Nephron (organoid): Measurements from ENCODE around the gene A2M.
"Not testable (repeated sequence)": the region's sequence is repeated elsewhere in the genome, so short reads cannot be mapped to it uniquely, and the experiment has no call there.

Experiments
- H3K27ac Mint-ChIP-seq, 3 experiments: 2 replicates each; pipeline ENCODE4 v1.8.0; 2020; ENCODE audit warnings: mixed read lengths in 3 of 3, mild to moderate bottlenecking in 2 of 3, moderate library complexity in 1 of 3
- H3K27me3 Mint-ChIP-seq: 2 replicates; pipeline ENCODE4 v1.8.0; 2021; ENCODE audit warnings: low read depth, mild to moderate bottlenecking, moderate library complexity, mixed read lengths
- H3K36me3 Mint-ChIP-seq: 2 replicates; pipeline ENCODE4 v1.8.0; 2020; ENCODE audit warnings: low read depth, mixed read lengths
- H3K4me1 Mint-ChIP-seq: 2 replicates; pipeline ENCODE4 v1.8.0; 2020; ENCODE audit warnings: mixed read lengths
- H3K4me3 Mint-ChIP-seq, 3 experiments: 2 replicates each; pipeline ENCODE4 v1.8.0; 2020; ENCODE audit warnings: mild to moderate bottlenecking in 3 of 3, mixed read lengths in 3 of 3, moderate library complexity in 2 of 3
- H3K9me3 Mint-ChIP-seq: 2 replicates; pipeline ENCODE4 v1.8.0; 2020; ENCODE audit warnings: mixed read lengths
- TF ChIP-seq, protein P1 (sequence below), 3 experiments: fragments of 200-600 bp; sonication (generic); IDR thresholded peaks; one replicate each; pipeline ENCODE4 v1.5.0; 2021; ENCODE audit warnings: antibody characterized with exemption in 3 of 3; ENCODE audit not compliant: unreplicated experiment in 3 of 3

Gene A2M

DNA sequence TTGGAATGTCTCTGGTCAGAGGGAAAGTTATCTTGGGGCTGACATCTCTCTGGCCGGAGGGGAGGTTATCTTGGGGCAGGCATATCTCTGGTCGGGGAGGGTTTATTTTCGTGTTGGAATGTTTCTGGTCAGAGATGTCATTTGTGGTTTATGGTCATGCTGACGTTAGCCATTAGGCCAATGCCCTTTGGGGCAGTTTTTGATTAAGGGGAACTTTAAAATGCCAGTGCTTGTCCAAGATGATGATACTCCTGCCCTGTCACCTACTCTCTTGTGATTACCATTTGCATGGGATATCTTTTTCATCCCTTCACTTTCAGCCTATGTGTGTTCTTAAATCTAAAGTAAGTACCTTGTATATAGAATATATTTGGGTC is 29.0 kb upstream of the A2M start:
- no peak overlapping the region for H3K27ac Mint-ChIP-seq
- peaks cover 46% of the 10 kb centered on the region for H3K9me3 Mint-ChIP-seq
- TF ChIP-seq, protein P1, sequence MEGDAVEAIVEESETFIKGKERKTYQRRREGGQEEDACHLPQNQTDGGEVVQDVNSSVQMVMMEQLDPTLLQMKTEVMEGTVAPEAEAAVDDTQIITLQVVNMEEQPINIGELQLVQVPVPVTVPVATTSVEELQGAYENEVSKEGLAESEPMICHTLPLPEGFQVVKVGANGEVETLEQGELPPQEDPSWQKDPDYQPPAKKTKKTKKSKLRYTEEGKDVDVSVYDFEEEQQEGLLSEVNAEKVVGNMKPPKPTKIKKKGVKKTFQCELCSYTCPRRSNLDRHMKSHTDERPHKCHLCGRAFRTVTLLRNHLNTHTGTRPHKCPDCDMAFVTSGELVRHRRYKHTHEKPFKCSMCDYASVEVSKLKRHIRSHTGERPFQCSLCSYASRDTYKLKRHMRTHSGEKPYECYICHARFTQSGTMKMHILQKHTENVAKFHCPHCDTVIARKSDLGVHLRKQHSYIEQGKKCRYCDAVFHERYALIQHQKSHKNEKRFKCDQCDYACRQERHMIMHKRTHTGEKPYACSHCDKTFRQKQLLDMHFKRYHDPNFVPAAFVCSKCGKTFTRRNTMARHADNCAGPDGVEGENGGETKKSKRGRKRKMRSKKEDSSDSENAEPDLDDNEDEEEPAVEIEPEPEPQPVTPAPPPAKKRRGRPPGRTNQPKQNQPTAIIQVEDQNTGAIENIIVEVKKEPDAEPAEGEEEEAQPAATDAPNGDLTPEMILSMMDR (IDR thresholded peaks at IDR 0.05; ENCODE audit: unreplicated experiment in 3 of 3) = no peak
- peaks cover 6% of the 10 kb centered on the region for H3K36me3 Mint-ChIP-seq
- H3K27me3 Mint-ChIP-seq = no peaks in the 10 kb centered on the region
- no peak overlapping the region for H3K4me3 Mint-ChIP-seq
- no peaks in the 10 kb centered on the region for H3K4me1 Mint-ChIP-seq

DNA sequence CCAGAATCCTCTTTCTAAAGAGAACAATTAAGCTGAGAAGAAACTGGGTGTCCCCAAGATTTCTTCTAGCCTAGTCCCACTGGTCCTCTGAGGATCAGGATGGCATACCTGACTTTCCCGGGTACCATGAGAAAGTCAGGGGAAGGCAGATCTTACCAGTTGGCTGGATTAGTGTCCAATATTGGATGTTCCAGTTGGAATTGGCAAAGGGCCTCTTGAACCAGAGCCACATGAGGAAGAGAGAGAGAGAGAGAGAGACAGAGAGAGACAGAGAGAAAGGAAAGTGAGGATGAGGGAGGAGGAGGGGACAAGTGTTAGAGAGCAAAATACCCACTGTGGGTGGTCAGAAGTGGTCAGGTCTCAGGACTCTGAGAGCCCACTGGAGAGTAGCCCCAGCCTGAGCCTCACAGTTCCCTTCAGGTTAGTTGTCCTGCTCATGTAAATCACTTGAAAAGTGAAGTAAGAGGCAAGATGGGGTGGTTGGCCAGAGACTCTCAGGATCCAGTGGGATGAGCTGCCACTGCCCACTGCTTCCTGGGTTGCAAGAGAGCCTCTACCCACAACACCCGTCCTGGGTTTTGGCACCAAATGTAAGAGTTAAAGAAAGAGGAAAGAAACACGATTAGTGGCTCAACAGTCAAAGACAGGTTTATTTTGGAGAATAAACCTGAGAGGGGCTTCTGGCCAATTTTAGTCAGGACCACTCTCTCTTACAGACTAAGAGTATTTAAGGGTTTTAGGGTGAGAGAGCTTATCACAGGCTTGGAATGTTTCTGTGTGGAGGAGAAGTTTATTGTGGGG is 28.4 kb upstream of the A2M start:
- TF ChIP-seq, protein P1 (IDR thresholded peaks at IDR 0.05; ENCODE audit: unreplicated experiment in 3 of 3) = no peak
- H3K9me3 Mint-ChIP-seq = peaks cover 52% of the 10 kb centered on the region

DNA sequence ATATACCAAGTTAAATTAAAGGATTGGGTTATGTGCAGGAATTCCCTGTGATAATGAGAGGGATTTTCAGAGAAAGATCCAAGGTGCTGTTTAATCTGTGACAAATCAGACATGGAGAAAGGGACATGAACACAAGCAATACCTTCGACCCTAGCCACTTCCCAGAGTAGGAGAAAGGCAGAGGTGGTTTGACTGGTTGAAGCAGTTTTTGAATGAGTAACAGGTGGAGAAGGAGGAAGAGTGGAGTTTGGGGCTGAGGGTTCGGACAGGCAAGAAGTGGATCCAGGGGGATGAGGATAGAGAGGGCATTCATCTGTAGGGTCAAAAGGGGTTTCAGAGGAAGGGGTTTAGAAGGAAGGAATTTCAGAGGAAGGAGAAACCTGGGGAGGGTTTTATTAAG is 27.4 kb upstream of the A2M start:
- TF ChIP-seq, protein P1 (IDR thresholded peaks at IDR 0.05; ENCODE audit: unreplicated experiment in 3 of 3) = no peak
- no peaks in the 10 kb centered on the region for H3K27me3 Mint-ChIP-seq

More for the DNA sequence above, 28.4 kb upstream of the A2M start:
- H3K27ac Mint-ChIP-seq = no peak overlapping the region
- H3K4me3 Mint-ChIP-seq = no peak overlapping the region
- no peaks in the 10 kb centered on the region for H3K4me1 Mint-ChIP-seq
- H3K36me3 Mint-ChIP-seq = peaks cover 8% of the 10 kb centered on the region
- H3K27me3 Mint-ChIP-seq = no peaks in the 10 kb centered on the region

DNA sequence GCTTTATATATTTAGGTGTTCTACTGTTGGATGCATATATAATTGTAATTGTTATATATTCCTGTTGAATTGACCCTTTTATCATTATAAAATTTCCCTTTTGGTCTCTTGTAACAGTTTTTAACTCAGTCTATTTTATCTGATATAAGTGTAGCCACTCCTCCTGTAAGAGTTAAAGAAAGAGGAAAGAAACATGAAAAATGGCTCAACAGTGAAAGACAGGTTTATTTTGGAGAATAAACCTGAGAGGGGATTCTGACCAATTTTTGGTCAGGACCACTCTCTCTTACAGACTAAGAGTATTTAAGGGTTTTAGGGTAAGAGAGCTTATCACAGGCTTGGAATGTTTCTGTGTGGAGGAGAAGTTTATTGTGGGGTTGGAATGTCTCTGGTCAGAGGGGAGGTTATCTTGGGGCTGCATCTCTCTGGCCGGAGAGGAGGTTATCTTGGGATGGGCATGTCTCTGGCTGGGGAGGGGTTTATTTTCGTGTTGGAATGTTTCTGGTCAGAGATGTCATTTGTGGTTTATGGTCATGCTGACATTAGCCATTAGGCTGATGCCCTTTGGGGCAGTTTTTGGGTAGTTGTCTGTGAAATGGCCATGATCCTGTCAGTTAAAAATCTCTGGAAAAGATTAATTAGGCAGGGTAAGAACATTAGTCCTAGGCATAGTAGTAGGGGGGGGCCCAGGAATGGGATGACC is 24.0 kb upstream of the A2M start:
- H3K27ac Mint-ChIP-seq, H3K27me3 Mint-ChIP-seq, H3K36me3 Mint-ChIP-seq, H3K4me3 Mint-ChIP-seq, H3K4me1 Mint-ChIP-seq: not testable (repeated sequence)
- peaks cover 42% of the 10 kb centered on the region for H3K9me3 Mint-ChIP-seq

More for the DNA sequence above, 27.4 kb upstream of the A2M start:
- Mint-ChIP-seq H3K9me3 (peaks cover 53% of the 10 kb centered on the region), H3K4me3 (no peak overlapping the region), H3K4me1 (no peaks in the 10 kb centered on the region), H3K27ac (no peak overlapping the region), H3K36me3 (peaks cover 8% of the 10 kb centered on the region)

DNA sequence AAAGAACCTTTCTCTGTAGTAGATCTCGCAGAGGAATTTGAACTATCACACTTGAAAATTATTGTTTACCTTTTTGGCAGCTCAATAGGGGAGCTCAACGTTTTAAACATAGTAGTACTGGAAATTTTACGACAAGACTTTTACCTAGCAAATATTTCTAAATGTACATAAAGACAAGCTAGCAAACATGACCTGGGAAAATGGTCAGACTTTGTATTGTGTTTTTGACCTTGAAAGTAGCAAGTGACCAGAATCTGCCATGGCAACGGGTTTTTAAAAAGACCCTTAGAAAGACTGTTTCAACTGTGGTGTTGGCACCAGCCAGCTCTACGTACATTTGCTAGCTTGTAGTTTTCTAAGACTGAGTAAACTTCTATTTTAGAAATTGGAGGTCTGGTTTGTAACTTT is 20.2 kb upstream of the A2M start:
- Mint-ChIP-seq H3K4me1 (peaks cover 21% of the 10 kb centered on the region), H3K9me3 (peaks cover 18% of the 10 kb centered on the region), H3K36me3 (peaks cover 4% of the 10 kb centered on the region), H3K27me3 (no peaks in the 10 kb centered on the region), H3K4me3 (no peak overlapping the region), H3K27ac (no peak overlapping the region)
- TF ChIP-seq, protein P1 (IDR thresholded peaks at IDR 0.05; ENCODE audit: unreplicated experiment in 3 of 3) = no peak

DNA sequence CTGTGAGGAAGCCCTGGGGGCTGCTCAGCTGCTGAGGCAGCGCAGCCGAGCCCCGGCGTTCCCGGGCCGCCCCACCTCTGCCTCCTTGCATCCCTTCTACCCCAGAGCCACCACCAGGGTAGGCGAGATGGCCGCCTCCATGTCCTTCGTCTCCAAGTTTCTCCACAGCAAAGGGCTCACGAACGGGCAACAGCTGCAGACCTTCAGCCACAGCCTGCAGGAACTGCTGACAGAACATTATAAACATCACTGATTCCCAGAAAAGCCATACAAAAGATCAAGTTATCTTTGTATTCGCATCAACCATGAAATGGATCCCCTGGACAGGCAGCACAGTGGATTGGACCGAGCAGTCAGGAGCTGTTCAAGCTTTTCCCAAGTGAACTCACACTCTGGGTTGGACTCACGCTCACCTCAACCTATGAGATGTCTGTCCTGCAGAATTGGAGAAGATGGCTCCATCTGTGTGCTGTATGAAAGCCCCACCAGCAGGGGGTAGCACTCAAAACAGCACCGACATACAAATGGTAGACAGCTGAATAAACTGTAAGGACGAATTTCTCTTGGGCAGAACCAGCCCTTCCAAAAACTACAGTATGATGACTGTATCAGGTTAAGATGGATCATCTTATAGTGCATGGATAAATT is 19.4 kb upstream of the A2M start:
- H3K4me1 Mint-ChIP-seq = peaks cover 21% of the 10 kb centered on the region
- H3K9me3 Mint-ChIP-seq = peaks cover 18% of the 10 kb centered on the region
- H3K4me3 Mint-ChIP-seq = peak overlapping the region in 2 of 3 experiments; percentile 25 to 50
- TF ChIP-seq, protein P1 (IDR thresholded peaks at IDR 0.05; ENCODE audit: unreplicated experiment in 3 of 3) = peak in 1 of 3 experiments; percentile 9
- peaks cover 4% of the 10 kb centered on the region for H3K36me3 Mint-ChIP-seq
- peak overlapping the region; percentile 75 to 94 (median 84) for H3K27ac Mint-ChIP-seq
- no peaks in the 10 kb centered on the region for H3K27me3 Mint-ChIP-seq
